Heart left ventricle (tissue), 13 donors: ENCODE results near the gene GRIN2A.

Source experiments
- CTCF ChIP-seq, 12 donors: fragments of 200-600 bp; sonication (generic) in 4 of 12; IDR thresholded peaks; one replicate each; pipeline versions ENCODE4 v1.5.0 to v1.8.0; 2018 to 2022; ENCODE audit warnings: antibody characterized with exemption in 12 of 12, mild to moderate bottlenecking in 5 of 12
- POLR2A ChIP-seq, 2 donors: fragments of 450-650 bp; IDR thresholded peaks; one replicate each; pipeline ENCODE4 v1.6.1; 2017; ENCODE audit warnings: antibody characterized with exemption in 2 of 2, mild to moderate bottlenecking in 2 of 2, moderate library complexity in 2 of 2
- donor health status: ischemic (EF 13 %, LVEDD 7.1; RV severe dilation, severe dysfunction).
- donor health status: DM: no; HTN: yes; CAD: no.
- donor health status: DM: no; HTN: no; CAD: no.
- donor health status: ischemic (EF 25% LVEDD 6.9; RV normal size, moderate dysfunction).
- donor health status: ischemic (EF 25% LVEDD 5.7; RV mildly dilated, moderate dysfunction).
- donor health status: ischemic (EF 35%, LVEDD 5.7; RV mildly dilated, moderate dysfunction).
- donor health status: nonischemic (EF 11% LVEDD 7.7; RV severe dilation, severe dysfunction).
- donor health status: DM: yes; HTN: yes; CAD: no.
- donor health status: PGD.
- donor health status: ischemic (EF 29% LVEDD 5.4; RV normal size, mild dysfunction).
- donor health status: nonischemic (EF 23%, LVEDD 6.1; RV moderate dilation, normal function).

GRCh38 chr16:10141671-10142070 lies 40.6 kb downstream of the GRIN2A start:
- no peak for TF ChIP-seq CTCF (IDR thresholded peaks at IDR 0.05)
- no peak for TF ChIP-seq POLR2A (IDR thresholded peaks at IDR 0.05)
